Measurements from ENCODE around the gene CCDC69. TPM values are rescaled to one million over a fixed set of nuclear protein-coding genes. Genes with fewer than 3 reads are reported as not detected.
"Not testable (repeated sequence)": the region's sequence is repeated elsewhere in the genome, so short reads cannot be mapped to it uniquely, and the experiment has no call there.

The CCDC69 gene
- total and polyA plus RNA-seq, 9 donors, result 22.6 to 158 (median 37.3) TPM

DNA sequence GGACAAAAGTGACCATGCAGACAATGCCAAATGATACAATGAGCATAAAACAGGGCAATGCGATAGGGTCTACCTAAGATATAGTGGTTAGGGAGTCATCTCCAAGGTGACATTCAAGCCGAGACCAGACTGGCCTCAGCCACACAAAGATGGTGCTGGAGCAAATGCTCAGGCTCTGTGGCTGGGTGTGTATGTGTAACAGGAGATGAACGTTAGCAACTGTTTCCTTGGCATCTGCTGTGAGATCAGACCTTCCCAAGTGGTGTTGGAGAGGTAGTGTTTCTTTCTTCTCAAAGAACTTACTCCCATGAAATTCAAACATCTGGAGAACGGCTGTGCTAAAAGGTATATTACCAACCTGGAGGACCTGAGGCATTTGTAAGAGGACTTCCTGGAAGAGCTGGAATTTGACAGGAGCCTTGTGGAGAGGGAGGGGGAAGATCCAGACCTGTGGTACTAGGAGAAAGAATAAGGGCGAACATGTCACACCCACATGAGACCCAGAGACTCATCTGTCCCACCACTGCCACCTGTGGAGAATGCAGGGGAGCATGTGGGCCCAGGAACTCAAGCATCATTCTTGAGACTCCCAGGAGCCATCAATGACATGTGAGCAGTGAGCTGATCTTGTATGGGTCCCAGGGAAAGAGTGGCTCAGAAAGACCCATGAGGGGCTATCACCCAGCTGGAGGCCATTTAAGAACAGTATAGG lies 45.0 kb downstream of the CCDC69 start:
- DNase-seq, result no peak
- no peaks in the 10 kb centered on the region for H3K4me1 ChIP-seq (ENCODE audit: insufficient read depth)
- H3K27ac ChIP-seq, result no peak overlapping the region
- intact Hi-C loops (cut with DNase I), result loop anchor here in 1 of 4 donors (10.0 kb wide), 1 partner anchor 56 kb away; no protein-coding TSS in a partner anchor
- H3K27me3 ChIP-seq, result no peaks in the 10 kb centered on the region
- no peak overlapping the region for H3K4me3 ChIP-seq
- no peaks in the 10 kb centered on the region for H3K9me3 ChIP-seq
- H3K36me3 ChIP-seq, result no peaks in the 10 kb centered on the region
- WGBS, 3 donors, result 82 to 90% (median 88%) methylated on average over 5 of the region's 5 CpGs
- TF ChIP-seq, protein P1, sequence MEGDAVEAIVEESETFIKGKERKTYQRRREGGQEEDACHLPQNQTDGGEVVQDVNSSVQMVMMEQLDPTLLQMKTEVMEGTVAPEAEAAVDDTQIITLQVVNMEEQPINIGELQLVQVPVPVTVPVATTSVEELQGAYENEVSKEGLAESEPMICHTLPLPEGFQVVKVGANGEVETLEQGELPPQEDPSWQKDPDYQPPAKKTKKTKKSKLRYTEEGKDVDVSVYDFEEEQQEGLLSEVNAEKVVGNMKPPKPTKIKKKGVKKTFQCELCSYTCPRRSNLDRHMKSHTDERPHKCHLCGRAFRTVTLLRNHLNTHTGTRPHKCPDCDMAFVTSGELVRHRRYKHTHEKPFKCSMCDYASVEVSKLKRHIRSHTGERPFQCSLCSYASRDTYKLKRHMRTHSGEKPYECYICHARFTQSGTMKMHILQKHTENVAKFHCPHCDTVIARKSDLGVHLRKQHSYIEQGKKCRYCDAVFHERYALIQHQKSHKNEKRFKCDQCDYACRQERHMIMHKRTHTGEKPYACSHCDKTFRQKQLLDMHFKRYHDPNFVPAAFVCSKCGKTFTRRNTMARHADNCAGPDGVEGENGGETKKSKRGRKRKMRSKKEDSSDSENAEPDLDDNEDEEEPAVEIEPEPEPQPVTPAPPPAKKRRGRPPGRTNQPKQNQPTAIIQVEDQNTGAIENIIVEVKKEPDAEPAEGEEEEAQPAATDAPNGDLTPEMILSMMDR (IDR thresholded peaks at IDR 0.05), result no peak
- TF ChIP-seq POLR2A (IDR thresholded peaks at IDR 0.05), result no peak
- no peak for TF ChIP-seq EP300 (IDR thresholded peaks at IDR 0.05)

DNA sequence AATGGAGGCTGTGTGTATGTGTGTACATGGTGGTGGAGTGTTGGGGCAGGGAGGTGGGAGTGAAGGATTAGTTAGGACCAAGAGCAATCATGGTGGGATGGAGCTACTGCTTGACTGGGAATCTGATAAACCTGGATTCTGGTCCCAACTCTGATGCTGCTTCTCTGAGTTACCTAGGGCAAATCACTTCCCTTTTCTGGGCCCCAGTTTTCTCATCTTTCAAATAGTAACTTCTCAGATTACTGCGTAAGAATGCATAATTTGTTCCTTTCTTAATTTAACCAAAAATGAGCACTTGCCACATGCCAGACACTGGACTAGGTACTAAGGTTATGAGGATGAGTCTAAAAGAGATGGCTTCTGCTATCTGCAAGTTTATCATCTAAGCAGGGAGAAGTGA lies 45.5 kb downstream of the CCDC69 start:
- Histone ChIP-seq H3K27me3 (no peaks in the 10 kb centered on the region), H3K9me3 (no peaks in the 10 kb centered on the region), H3K27ac (no peak overlapping the region), H3K4me3 (no peak overlapping the region), H3K4me1 (ENCODE audit: insufficient read depth) (no peaks in the 10 kb centered on the region), H3K36me3 (no peaks in the 10 kb centered on the region)
- DNase-seq, result no peak
- intact Hi-C loops (cut with DNase I), result loop anchor here in 1 of 4 donors (10.0 kb wide), 1 partner anchor 56 kb away; no protein-coding TSS in a partner anchor
- TF ChIP-seq, protein P1 (IDR thresholded peaks at IDR 0.05), result no peak
- TF ChIP-seq EP300 (IDR thresholded peaks at IDR 0.05) (no peak), POLR2A (IDR thresholded peaks at IDR 0.05) (no peak)
- WGBS, 3 donors, result 97 to 100% (median 97%) methylated on average over 1 of the region's 1 CpG

DNA sequence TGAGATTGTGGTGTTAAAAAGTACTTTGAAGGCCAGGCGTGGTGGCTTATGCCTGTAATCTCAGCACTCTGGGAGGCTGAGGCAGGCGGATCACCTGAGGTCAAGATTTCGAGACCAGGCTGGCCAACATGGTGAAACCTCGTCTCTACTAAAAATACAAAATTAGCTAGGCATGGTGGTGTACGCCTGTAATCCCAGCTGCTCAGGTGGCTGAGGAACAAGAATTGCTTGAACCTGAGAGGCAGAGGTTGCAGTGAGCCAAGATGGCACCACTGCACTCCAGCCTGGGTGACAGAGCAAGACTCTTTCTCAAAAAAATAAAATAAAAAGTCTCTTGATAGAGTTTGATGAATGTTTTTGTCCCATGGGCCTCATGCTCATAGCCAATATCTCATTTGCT lies 47.6 kb downstream of the CCDC69 start:
- intact Hi-C loops (cut with DNase I), result loop anchor here in 1 of 4 donors (10.0 kb wide), 1 partner anchor 59 kb away; no protein-coding TSS in a partner anchor
- 67 to 89% (median 74%) methylated on average over 5 of the region's 5 CpGs for WGBS, 3 donors

DNA sequence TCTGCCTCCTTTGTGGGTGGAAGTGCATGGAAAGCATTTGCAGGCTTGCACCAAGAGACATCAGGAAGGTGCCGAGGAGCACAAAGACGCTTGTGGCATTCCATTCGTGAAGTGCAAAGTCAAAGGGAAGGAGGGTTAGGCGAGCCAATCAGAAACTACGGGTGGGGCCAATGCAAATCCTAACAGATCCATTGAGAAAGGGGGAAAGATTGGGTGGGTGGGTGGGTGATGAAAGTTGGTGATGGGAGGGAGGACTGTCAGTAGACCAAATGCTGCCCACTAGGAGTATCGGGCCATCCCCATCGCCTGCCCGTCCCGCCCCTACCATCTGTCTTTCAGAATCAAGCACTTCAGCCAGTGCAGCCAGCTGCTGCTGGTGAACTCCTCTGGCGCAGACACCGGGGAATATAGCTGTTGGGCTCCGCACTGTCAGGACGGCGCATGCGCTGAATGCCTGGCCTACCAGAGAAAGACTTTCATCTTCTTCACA lies 49.2 kb downstream of the CCDC69 start:
- no peak for TF ChIP-seq EP300 (IDR thresholded peaks at IDR 0.05)
- TF ChIP-seq, protein P1 (IDR thresholded peaks at IDR 0.05), result no peak
- no peak for TF ChIP-seq POLR2A (IDR thresholded peaks at IDR 0.05)
- H3K27ac ChIP-seq, result no peak overlapping the region
- H3K27me3 ChIP-seq, result no peaks in the 10 kb centered on the region
- DNase-seq, result peak in 4 of 5 donors; percentile 39 to 62 (median 52)
- no peaks in the 10 kb centered on the region for H3K36me3 ChIP-seq
- no peak overlapping the region for H3K4me3 ChIP-seq
- no peaks in the 10 kb centered on the region for H3K4me1 ChIP-seq (ENCODE audit: insufficient read depth)
- WGBS, 3 donors, result 63 to 78% (median 67%) methylated on average over 15 of the region's 15 CpGs
- intact Hi-C loops (cut with DNase I), result loop anchor here in 1 of 4 donors (10.0 kb wide), 1 partner anchor 60 kb away; no protein-coding TSS in a partner anchor
- H3K9me3 ChIP-seq, result no peaks in the 10 kb centered on the region

More for the DNA sequence above, 47.6 kb downstream of the CCDC69 start:
- not testable (repeated sequence) for H3K9me3 ChIP-seq; H3K36me3 ChIP-seq; H3K27ac ChIP-seq; H3K4me1 ChIP-seq (ENCODE audit: insufficient read depth); H3K4me3 ChIP-seq; DNase-seq; H3K27me3 ChIP-seq
